ENCODE results near the gene KIAA1671. TPM values are rescaled to one million over a fixed set of nuclear protein-coding genes. Genes with fewer than 3 reads are reported as not detected.

The KIAA1671 gene
- total RNA-seq, 1 experiment from 2014 or later = 63.1 TPM

GRCh38 chr22:25025491-25026400 lies 73.2 kb downstream of the KIAA1671 start:
- no peak for TF ChIP-seq CTCF (IDR thresholded peaks at IDR 0.05; ENCODE audit: unreplicated experiment)
- intact Hi-C loops (cut with micrococcal nuclease; ENCODE audit: unreplicated experiment) = loop anchor here (5.0 kb wide), 1 partner anchor 73 kb away; the partner anchor contains the start of gene KIAA1671
- peaks cover 12% of the 10 kb centered on the region for H3K36me3 Mint-ChIP-seq (ENCODE audit: insufficient read depth, unreplicated experiment)
- H3K4me3 Mint-ChIP-seq (ENCODE audit: low read depth, unreplicated experiment) = peak overlapping the region; percentile 3
- H3K4me1 Mint-ChIP-seq (ENCODE audit: low read depth, unreplicated experiment) = peaks cover 41% of the 10 kb centered on the region
- H3K27ac Mint-ChIP-seq (ENCODE audit: unreplicated experiment) = peak overlapping the region; percentile 14
- H3K9me3 Mint-ChIP-seq (ENCODE audit: low read depth, unreplicated experiment) = no peaks in the 10 kb centered on the region
- no peaks in the 10 kb centered on the region for H3K27me3 Mint-ChIP-seq (ENCODE audit: unreplicated experiment)
- no TSS peak for BruUV-seq (replicated peaks)
- CTCF ChIA-PET = interaction anchor here (0.5 to 0.9 kb wide), 5 partner anchors 24 to 253 kb away, joined by 3 to 10 read pairs (median 3); no protein-coding TSS in a partner anchor
- DNase-seq = peak; percentile 44

GRCh38 chr22:25027043-25027906 lies 74.8 kb downstream of the KIAA1671 start:
- Mint-ChIP-seq H3K27ac (ENCODE audit: unreplicated experiment) (peak overlapping the region; percentile 14), H3K36me3 (ENCODE audit: insufficient read depth, unreplicated experiment) (peaks cover 12% of the 10 kb centered on the region), H3K27me3 (ENCODE audit: unreplicated experiment) (no peaks in the 10 kb centered on the region), H3K9me3 (ENCODE audit: low read depth, unreplicated experiment) (no peaks in the 10 kb centered on the region), H3K4me1 (ENCODE audit: low read depth, unreplicated experiment) (peaks cover 41% of the 10 kb centered on the region), H3K4me3 (ENCODE audit: low read depth, unreplicated experiment) (peak overlapping the region; percentile 3)
- no TSS peak for BruUV-seq (replicated peaks)
- no peak for DNase-seq
- CTCF ChIA-PET = interaction anchor here (0.8 to 0.9 kb wide), 2 partner anchors 25 to 35 kb away, joined by 3 read pairs; no protein-coding TSS in a partner anchor
- TF ChIP-seq CTCF (IDR thresholded peaks at IDR 0.05; ENCODE audit: unreplicated experiment) = no peak
- intact Hi-C loops (cut with micrococcal nuclease; ENCODE audit: unreplicated experiment) = loop anchor here (5.0 kb wide), 1 partner anchor 75 kb away; the partner anchor contains the start of gene KIAA1671

- BruUV-seq (replicated peaks) = no TSS peak
- TF ChIP-seq CTCF (IDR thresholded peaks at IDR 0.05; ENCODE audit: unreplicated experiment) = no peak
- CTCF ChIA-PET = no interaction called here
- DNase-seq = peak; percentile 38
- no peaks in the 10 kb centered on the region for H3K9me3 Mint-ChIP-seq (ENCODE audit: low read depth, unreplicated experiment)
- H3K27me3 Mint-ChIP-seq (ENCODE audit: unreplicated experiment) = no peaks in the 10 kb centered on the region
- H3K27ac Mint-ChIP-seq (ENCODE audit: unreplicated experiment) = no peak overlapping the region
- H3K4me1 Mint-ChIP-seq (ENCODE audit: low read depth, unreplicated experiment) = peaks cover 41% of the 10 kb centered on the region
- intact Hi-C loops (cut with micrococcal nuclease; ENCODE audit: unreplicated experiment) = loop anchor here (5.0 kb wide), 1 partner anchor 76 kb away; the partner anchor contains the start of gene KIAA1671
- H3K4me3 Mint-ChIP-seq (ENCODE audit: low read depth, unreplicated experiment) = no peak overlapping the region
- peaks cover 12% of the 10 kb centered on the region for H3K36me3 Mint-ChIP-seq (ENCODE audit: insufficient read depth, unreplicated experiment)
Measured at GRCh38 chr22:25027959-25028840, 75.7 kb downstream of the KIAA1671 start.
